Measurements from ENCODE around the gene SLC7A10.

DNA sequence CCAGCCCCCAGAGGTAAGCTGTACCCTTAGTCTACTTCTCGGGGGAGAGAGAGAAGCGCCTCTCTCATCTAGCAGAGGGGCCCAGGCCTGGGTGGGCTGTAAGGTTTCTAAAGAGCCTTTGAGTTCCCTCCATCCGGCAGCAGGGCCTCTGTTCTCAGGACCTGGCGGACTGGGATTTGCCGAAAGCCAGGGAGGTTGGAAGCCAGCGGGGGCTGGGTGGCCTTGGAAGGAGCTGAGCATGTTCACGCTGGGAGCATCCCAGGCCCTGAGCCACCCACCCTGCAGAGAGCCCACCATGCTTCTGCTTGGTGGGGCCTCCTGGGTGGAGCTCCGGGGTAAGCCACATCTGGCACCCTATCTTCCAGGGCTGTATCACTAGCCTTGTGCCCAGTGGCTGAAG, 7.8 kb downstream of the SLC7A10 start:
- TF ChIP-seq, protein P1, sequence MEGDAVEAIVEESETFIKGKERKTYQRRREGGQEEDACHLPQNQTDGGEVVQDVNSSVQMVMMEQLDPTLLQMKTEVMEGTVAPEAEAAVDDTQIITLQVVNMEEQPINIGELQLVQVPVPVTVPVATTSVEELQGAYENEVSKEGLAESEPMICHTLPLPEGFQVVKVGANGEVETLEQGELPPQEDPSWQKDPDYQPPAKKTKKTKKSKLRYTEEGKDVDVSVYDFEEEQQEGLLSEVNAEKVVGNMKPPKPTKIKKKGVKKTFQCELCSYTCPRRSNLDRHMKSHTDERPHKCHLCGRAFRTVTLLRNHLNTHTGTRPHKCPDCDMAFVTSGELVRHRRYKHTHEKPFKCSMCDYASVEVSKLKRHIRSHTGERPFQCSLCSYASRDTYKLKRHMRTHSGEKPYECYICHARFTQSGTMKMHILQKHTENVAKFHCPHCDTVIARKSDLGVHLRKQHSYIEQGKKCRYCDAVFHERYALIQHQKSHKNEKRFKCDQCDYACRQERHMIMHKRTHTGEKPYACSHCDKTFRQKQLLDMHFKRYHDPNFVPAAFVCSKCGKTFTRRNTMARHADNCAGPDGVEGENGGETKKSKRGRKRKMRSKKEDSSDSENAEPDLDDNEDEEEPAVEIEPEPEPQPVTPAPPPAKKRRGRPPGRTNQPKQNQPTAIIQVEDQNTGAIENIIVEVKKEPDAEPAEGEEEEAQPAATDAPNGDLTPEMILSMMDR (IDR thresholded peaks at IDR 0.05; ENCODE audit: low read length), result no peak
- TF ChIP-seq EZH2 (optimal IDR thresholded peaks at IDR 0.05; ENCODE audit: low read depth, low read length), result no peak

Measured in MM.1S (cell line).